GM12878 (cell line): Measurements from ENCODE around the gene ARL6. TPM values are rescaled to one million over a fixed set of nuclear protein-coding genes. Genes with fewer than 3 reads are reported as not detected.
A peak's percentile ranks its signal among the peaks of the same experiment; 100 is the strongest.

Experiments used
- ATAC-seq: fragments of 200-7000 bp; cut with Tn5 transposase; 3 replicates; pipeline ENCODE4 v1.9.1; 2020; ENCODE audit warnings: mild to moderate bottlenecking, moderate library complexity
- BruUV-seq: library from RNA; stranded (reverse); fragments of 400-500 nt; replicated peaks from 2 replicates; lab custom pipeline; 2021; lab: Mats Ljungman, UMichigan
- CTCF ChIA-PET: fragments of 300-600 bp; sonication (Branson Sonifier 250); formaldehyde crosslinking; extraction: SDS; loops from one replicate; lab custom pipeline; 2021; ENCODE audit warnings: inconsistent platforms; lab: Yijun Ruan, JAX
- POLR2A ChIA-PET: fragments of 350-600 bp; formaldehyde crosslinking; extraction: SDS; loops from one replicate; lab custom pipeline; 2021; ENCODE audit warnings: inconsistent platforms; lab: Charles Lee
- RAD21 ChIA-PET: fragments of 300-600 bp; sonication (Branson Sonifier 250); formaldehyde crosslinking; loops from one replicate; lab custom pipeline; 2023; ENCODE audit warnings: antibody characterized with exemption; ENCODE audit not compliant: unreplicated experiment; lab: Charles Lee
- SMC1A ChIA-PET: fragments of 300-600 bp; sonication (Branson Sonifier 250); formaldehyde crosslinking; loops from one replicate; lab custom pipeline; 2023; ENCODE audit not compliant: unreplicated experiment, uncharacterized antibody; lab: Charles Lee
- DNase-seq: peaks from one replicate; pipeline ENCODE4 v3.0.0-alpha.2; 2011; ENCODE audit warnings: low read depth, low spot score
- FAIRE-seq: peaks from 3 replicates; lab custom pipeline; 2011; peaks lifted over from hg19 to GRCh38; lab: Jason Lieb, UNC
- H2AFZ ChIP-seq: 2 replicates; pipeline ENCODE4 v1.6.0; 2011; ENCODE audit warnings: low read depth, low read length, control low read depth; ENCODE audit not compliant: control insufficient read depth
- H3K27ac ChIP-seq: 2 replicates; pipeline ENCODE4 v1.5.1; 2011; ENCODE audit warnings: control low read depth; ENCODE audit not compliant: control insufficient read depth, insufficient read depth
- H3K27me3 ChIP-seq, 2 experiments: replicated peaks in 1 of 2; 2 replicates each; pipeline versions ENCODE4 v1.6.0 to v1.6.1; 2011; ENCODE audit warnings: low read length in 1 of 2; ENCODE audit not compliant: control insufficient read depth in 2 of 2, insufficient read depth in 2 of 2
- H3K36me3 ChIP-seq, 2 experiments: 2 replicates each; pipeline ENCODE4 v1.5.1; 2011; ENCODE audit warnings: low read length in 1 of 2; ENCODE audit not compliant: control insufficient read depth in 2 of 2, insufficient read depth in 2 of 2
- H3K4me1 ChIP-seq: 2 replicates; pipeline ENCODE4 v1.6.1; 2011; ENCODE audit warnings: mild to moderate bottlenecking, low read length, moderate library complexity, mixed read lengths; ENCODE audit not compliant: control insufficient read depth, insufficient read depth
- H3K4me2 ChIP-seq: 2 replicates; pipeline ENCODE4 v1.6.0; 2011; ENCODE audit warnings: control low read depth; ENCODE audit not compliant: control insufficient read depth, insufficient read depth
- H3K4me3 ChIP-seq: fragments of 200-600 bp; sonication (generic); 2 replicates; pipeline ENCODE4 v1.5.1; 2016
- H3K79me2 ChIP-seq: 2 replicates; pipeline ENCODE4 v1.6.0; 2011; ENCODE audit warnings: low read length; ENCODE audit not compliant: control insufficient read depth, insufficient read depth
- H3K9ac ChIP-seq: 2 replicates; pipeline ENCODE4 v1.8.0; 2011; ENCODE audit warnings: low read length, control low read depth, mixed read lengths; ENCODE audit not compliant: control insufficient read depth, insufficient read depth
- H3K9me3 ChIP-seq: replicated peaks from 3 replicates; pipeline ENCODE4 v1.5.1; 2011; ENCODE audit warnings: mild to moderate bottlenecking, low read length; ENCODE audit not compliant: control insufficient read depth, insufficient read depth
- H4K20me1 ChIP-seq: 2 replicates; pipeline ENCODE4 v1.6.0; 2011; ENCODE audit not compliant: control insufficient read depth, insufficient read depth
- BHLHE40 ChIP-seq, 2 experiments: fragments of 450-650 bp in 1 of 2; IDR thresholded peaks; 2 replicates each; pipeline ENCODE4 v1.6.1; 2011 to 2017; ENCODE audit warnings: low read depth in 2 of 2, borderline replicate concordance in 1 of 2, improper control_type of control experiment in 1 of 2, low read length in 1 of 2, mild to moderate bottlenecking in 1 of 2
- CBX5 ChIP-seq: sonication (generic); IDR thresholded peaks from 2 replicates; pipeline ENCODE4 v1.6.1; 2016; ENCODE audit warnings: low read depth, moderate library complexity, mild to moderate bottlenecking, inconsistent platforms
- CEBPB ChIP-seq, 2 experiments: fragments of 150-350 bp in 1 of 2; IDR thresholded peaks; 2 replicates each; pipeline ENCODE4 v1.6.1; 2012 to 2014; ENCODE audit warnings: low read depth in 2 of 2, low read length in 2 of 2, borderline replicate concordance in 1 of 2, inconsistent platforms in 1 of 2
- CREM ChIP-seq: IDR thresholded peaks from 2 replicates; pipeline ENCODE4 v1.6.1; 2014; ENCODE audit warnings: antibody characterized with exemption, low read depth
- ESRRA ChIP-seq: IDR thresholded peaks from 2 replicates; pipeline ENCODE4 v1.6.1; 2012; ENCODE audit warnings: mild to moderate bottlenecking, low read length, improper control_type of control experiment
- ETV6 ChIP-seq, 2 experiments: fragments of 450-650 bp in 1 of 2; IDR thresholded peaks in 1 of 2; conservative IDR thresholded peaks in 1 of 2; 2 replicates each; pipeline ENCODE4 v1.6.1; 2014; ENCODE audit warnings: antibody characterized with exemption in 1 of 2, borderline replicate concordance in 1 of 2, low read depth in 1 of 2, mild to moderate bottlenecking in 1 of 2, moderate library complexity in 1 of 2
- IKZF1 ChIP-seq: fragments of 450-650 bp; conservative IDR thresholded peaks from 2 replicates; pipeline ENCODE4 v1.6.1; 2017; ENCODE audit warnings: antibody characterized with exemption, mild to moderate bottlenecking
- MYC ChIP-seq: IDR thresholded peaks from 2 replicates; pipeline ENCODE4 v1.6.1; 2011; ENCODE audit warnings: mild to moderate bottlenecking, low read length, moderate library complexity, inconsistent platforms; ENCODE audit not compliant: insufficient read depth, insufficient replicate concordance, insufficient read length, severe bottlenecking
- NFIC ChIP-seq: IDR thresholded peaks from 2 replicates; pipeline ENCODE4 v1.6.1; 2012; ENCODE audit warnings: low read depth, mild to moderate bottlenecking, inconsistent platforms, low read length, moderate library complexity
- SMC3 ChIP-seq: IDR thresholded peaks from 2 replicates; pipeline ENCODE4 v1.6.1; 2011; ENCODE audit warnings: low read length, improper control_type of control experiment, borderline replicate concordance
- TBL1XR1 ChIP-seq: IDR thresholded peaks from 2 replicates; pipeline ENCODE4 v1.6.1; 2012; ENCODE audit warnings: low read depth, low read length, improper control_type of control experiment
- USF1 ChIP-seq: IDR thresholded peaks from 2 replicates; pipeline ENCODE4 v1.6.1; 2011; ENCODE audit warnings: borderline replicate concordance, low read depth, mild to moderate bottlenecking, moderate library complexity, mixed read lengths, low read length; ENCODE audit not compliant: insufficient read depth; ENCODE audit errors: extremely low read length
- WGBS: methylation state at CpG from one replicate; pipeline ENCODE4 v1.1.6; 2016; ENCODE audit warnings: low lambda C conversion rate; ENCODE audit not compliant: insufficient replicate concordance, insufficient coverage; ENCODE audit errors: missing lambda C conversion rate; 5-methylcytosine and 5-hydroxymethylcytosine counted together
- in situ Hi-C: fragments of 300-500 bp; cut with MboI; formaldehyde crosslinking; loops from 9 replicates; pipeline ENCODE4 v1.14.3; 2018; ENCODE audit warnings: mixed read lengths
- intact Hi-C: fragments of 100-400 bp; cut with micrococcal nuclease; formaldehyde crosslinking; loops from one replicate; pipeline ENCODE4 v1.14.2; 2022; ENCODE audit not compliant: unreplicated experiment
- polyA plus RNA-seq, 11 experiments: library from polyadenylated mRNA; depleted of rRNA in 4 of 11; unstranded in 6 of 11; stranded (reverse) in 5 of 11; fragments of >200 nt; fragmentation: Nextera tagmentation in 4 of 11; fragmentation: Illumina TruSeq in 1 of 11; extraction: Ambion mirVana in 4 of 11; extraction: Trizol in 1 of 11; gene quantifications; 1 replicate in 1 of 11; 2 replicates in 10 of 11; pipeline versions ENCODE4 v1.2.1 to v1.2.3, GENCODE V29; 2011 to 2016; ENCODE audit warnings: inconsistent platforms in 2 of 11, missing spikeins in 2 of 11, low read depth in 1 of 11
- total RNA-seq, 4 experiments: library from RNA; depleted of rRNA in 3 of 4; stranded (reverse); fragments of >200 nt in 3 of 4; fragmentation: Illumina TruSeq in 1 of 4; extraction: Trizol in 1 of 4; gene quantifications; 2 replicates each; pipeline versions ENCODE4 v1.2.1 to v1.2.3, GENCODE V29; 2013 to 2021
- TF ChIP-seq, protein P1 (sequence below): fragments of 450-650 bp; IDR thresholded peaks from 2 replicates; pipeline ENCODE4 v1.6.1; 2016; ENCODE audit warnings: mild to moderate bottlenecking
- TF ChIP-seq, protein P2 (sequence below): fragments of 450-650 bp; IDR thresholded peaks from 2 replicates; pipeline ENCODE4 v1.6.1; 2017; ENCODE audit warnings: mild to moderate bottlenecking, moderate library complexity

The ARL6 gene
- total and polyA plus RNA-seq, 10 of the 15 experiments (the other 5 are each of a cell fraction or from before 2014, with no cell fraction given), result 2.0 to 7.3 (median 4.3) TPM

- TF ChIP-seq NFIC (no peak), MYC (no peak), ETV6 (conservative IDR thresholded peaks at IDR 0.05 in 1 of 2, IDR thresholded peaks at IDR 0.05 in 1 of 2; ENCODE audit: borderline replicate concordance in 1 of 2, low read depth in 1 of 2) (no peak), SMC3 (peak; percentile 93)
- TF ChIP-seq, protein P1, sequence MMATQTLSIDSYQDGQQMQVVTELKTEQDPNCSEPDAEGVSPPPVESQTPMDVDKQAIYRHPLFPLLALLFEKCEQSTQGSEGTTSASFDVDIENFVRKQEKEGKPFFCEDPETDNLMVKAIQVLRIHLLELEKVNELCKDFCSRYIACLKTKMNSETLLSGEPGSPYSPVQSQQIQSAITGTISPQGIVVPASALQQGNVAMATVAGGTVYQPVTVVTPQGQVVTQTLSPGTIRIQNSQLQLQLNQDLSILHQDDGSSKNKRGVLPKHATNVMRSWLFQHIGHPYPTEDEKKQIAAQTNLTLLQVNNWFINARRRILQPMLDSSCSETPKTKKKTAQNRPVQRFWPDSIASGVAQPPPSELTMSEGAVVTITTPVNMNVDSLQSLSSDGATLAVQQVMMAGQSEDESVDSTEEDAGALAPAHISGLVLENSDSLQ, result no peak
Observed at GRCh38 chr3:97793420-97794019, 29.0 kb downstream of the ARL6 start (continued).

GRCh38 chr3:97795951-97796350 lies 31.4 kb downstream of the ARL6 start:
- H3K79me2 ChIP-seq, result no peaks in the 10 kb centered on the region
- DNase-seq, result no peak
- H3K36me3 ChIP-seq, result no peaks in the 10 kb centered on the region
- H3K9ac ChIP-seq, result no peak overlapping the region
- H2AFZ ChIP-seq, result no peak overlapping the region
- no peaks in the 10 kb centered on the region for H3K9me3 ChIP-seq
- no peak for FAIRE-seq
- TF ChIP-seq IKZF1 (no peak), ESRRA (no peak), CBX5 (no peak), CEBPB (IDR thresholded peaks at IDR 0.05; ENCODE audit: borderline replicate concordance in 1 of 2, low read depth in 2 of 2, low read length in 2 of 2) (no peak), USF1 (no peak), BHLHE40 (IDR thresholded peaks at IDR 0.05; ENCODE audit: borderline replicate concordance in 1 of 2, low read depth in 2 of 2, low read length in 1 of 2) (no peak), CREM (no peak), TBL1XR1 (no peak)
- TF ChIP-seq, protein P2, sequence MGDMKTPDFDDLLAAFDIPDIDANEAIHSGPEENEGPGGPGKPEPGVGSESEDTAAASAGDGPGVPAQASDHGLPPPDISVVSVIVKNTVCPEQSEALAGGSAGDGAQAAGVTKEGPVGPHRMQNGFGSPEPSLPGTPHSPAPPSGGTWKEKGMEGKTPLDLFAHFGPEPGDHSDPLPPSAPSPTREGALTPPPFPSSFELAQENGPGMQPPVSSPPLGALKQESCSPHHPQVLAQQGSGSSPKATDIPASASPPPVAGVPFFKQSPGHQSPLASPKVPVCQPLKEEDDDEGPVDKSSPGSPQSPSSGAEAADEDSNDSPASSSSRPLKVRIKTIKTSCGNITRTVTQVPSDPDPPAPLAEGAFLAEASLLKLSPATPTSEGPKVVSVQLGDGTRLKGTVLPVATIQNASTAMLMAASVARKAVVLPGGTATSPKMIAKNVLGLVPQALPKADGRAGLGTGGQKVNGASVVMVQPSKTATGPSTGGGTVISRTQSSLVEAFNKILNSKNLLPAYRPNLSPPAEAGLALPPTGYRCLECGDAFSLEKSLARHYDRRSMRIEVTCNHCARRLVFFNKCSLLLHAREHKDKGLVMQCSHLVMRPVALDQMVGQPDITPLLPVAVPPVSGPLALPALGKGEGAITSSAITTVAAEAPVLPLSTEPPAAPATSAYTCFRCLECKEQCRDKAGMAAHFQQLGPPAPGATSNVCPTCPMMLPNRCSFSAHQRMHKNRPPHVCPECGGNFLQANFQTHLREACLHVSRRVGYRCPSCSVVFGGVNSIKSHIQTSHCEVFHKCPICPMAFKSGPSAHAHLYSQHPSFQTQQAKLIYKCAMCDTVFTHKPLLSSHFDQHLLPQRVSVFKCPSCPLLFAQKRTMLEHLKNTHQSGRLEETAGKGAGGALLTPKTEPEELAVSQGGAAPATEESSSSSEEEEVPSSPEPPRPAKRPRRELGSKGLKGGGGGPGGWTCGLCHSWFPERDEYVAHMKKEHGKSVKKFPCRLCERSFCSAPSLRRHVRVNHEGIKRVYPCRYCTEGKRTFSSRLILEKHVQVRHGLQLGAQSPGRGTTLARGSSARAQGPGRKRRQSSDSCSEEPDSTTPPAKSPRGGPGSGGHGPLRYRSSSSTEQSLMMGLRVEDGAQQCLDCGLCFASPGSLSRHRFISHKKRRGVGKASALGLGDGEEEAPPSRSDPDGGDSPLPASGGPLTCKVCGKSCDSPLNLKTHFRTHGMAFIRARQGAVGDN, result no peak
- in situ Hi-C loops (loop anchor here (10.0 kb wide), 1 partner anchor 539 kb away; no protein-coding TSS in a partner anchor), intact Hi-C loops (loop anchor here (10.0 kb wide), 1 partner anchor 539 kb away; no protein-coding TSS in a partner anchor)
- H3K27ac ChIP-seq, result no peak overlapping the region
- 93% methylated on average over 4 of the region's 4 CpGs for WGBS
- H3K4me3 ChIP-seq, result no peak overlapping the region
- POLR2A ChIA-PET, result interaction anchor here (2.6 kb wide), 1 partner anchor 226 kb away, joined by 6 read pairs; no protein-coding TSS in a partner anchor
- no peaks in the 10 kb centered on the region for H4K20me1 ChIP-seq
- SMC1A ChIA-PET, result interaction anchor here (0.9 to 4.8 kb wide), 3 partner anchors 8 to 231 kb away, joined by 4 to 50 read pairs (median 7); no protein-coding TSS in a partner anchor
- CTCF ChIA-PET, result interaction anchor here (0.6 to 5.6 kb wide), 5 partner anchors 12 to 417 kb away, joined by 3 to 153 read pairs (median 3); no protein-coding TSS in a partner anchor
- ATAC-seq, result no peak
- no peaks in the 10 kb centered on the region for H3K27me3 ChIP-seq
- RAD21 ChIA-PET, result interaction anchor here (4.4 kb wide), 1 partner anchor 227 kb away, joined by 40 read pairs; no protein-coding TSS in a partner anchor
- no peak overlapping the region for H3K4me2 ChIP-seq
- BruUV-seq, result no TSS peak
- H3K4me1 ChIP-seq, result no peaks in the 10 kb centered on the region
